HG03354 (cell line): ENCODE data around the gene SLC25A38.

Experiments used
- ATAC-seq: cut with Tn5 transposase; IDR thresholded peaks from one replicate; pipeline ENCODE4 v1.9.1; 2021; ENCODE audit warnings: mild to moderate bottlenecking; ENCODE audit not compliant: unreplicated experiment, poor library complexity, severe bottlenecking

The SLC25A38 gene

DNA sequence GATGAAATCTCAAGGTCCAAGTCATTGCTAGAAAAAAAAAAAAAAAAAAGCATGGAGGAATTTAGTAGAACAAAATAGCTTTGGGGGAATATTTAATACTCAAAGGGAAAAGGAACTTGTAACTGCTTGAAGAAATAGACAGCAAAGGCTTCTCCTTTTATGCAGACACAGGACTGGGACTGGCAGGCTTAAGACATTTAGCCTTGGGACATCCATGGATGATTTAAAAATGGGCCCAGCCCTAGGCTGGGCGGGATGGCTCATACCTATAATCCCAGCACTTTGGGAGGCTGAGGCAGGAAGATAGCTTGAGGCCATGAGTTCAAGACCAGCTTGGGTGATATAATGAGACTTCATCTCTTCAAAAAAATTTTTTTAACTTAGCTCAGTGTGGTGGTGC is 43.1 kb downstream of the SLC25A38 start:
- ATAC-seq, result no peak

DNA sequence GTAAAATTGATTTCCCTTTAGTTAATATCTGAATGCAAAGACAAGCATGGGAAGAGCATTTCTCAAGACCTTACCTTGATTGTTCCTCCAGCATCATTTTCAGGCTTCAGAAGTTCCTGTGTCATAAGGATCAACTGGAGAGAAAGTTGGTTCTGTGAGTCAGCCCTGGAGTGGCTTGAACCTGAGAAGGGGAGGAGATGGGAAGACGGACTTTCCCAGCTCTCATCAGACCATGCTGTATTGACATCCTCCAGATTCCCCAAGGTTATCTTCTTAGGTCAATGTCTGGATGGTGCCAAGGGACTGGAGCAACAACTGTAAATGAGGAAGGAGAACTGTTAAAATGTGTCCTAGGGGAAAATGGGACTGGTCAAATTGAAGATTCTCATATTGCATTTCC is 44.3 kb downstream of the SLC25A38 start:
- ATAC-seq, result no peak

DNA sequence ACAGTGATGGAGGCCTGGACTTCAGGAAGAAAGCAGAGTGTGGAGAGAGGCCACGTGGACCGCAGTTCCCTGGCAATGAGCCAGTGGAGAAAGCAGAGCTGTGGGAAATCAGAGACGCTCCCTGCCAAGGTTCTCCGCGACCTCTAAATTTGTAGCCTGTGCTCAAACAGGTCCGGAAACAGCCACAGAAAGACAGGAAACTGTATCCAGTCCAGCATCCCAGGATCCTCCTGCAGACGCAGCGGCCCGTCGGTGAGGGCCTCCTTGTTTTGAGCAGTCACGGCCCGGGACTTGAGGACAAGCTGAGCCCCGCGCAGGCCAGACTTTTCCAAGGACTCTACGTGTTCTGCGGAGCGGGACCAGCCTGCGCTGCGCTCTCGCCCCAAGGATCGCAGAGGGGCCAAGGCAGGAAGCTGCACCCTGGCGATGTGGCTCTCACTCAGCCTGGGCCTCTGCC is 45.6 kb downstream of the SLC25A38 start:
- no peak for ATAC-seq

DNA sequence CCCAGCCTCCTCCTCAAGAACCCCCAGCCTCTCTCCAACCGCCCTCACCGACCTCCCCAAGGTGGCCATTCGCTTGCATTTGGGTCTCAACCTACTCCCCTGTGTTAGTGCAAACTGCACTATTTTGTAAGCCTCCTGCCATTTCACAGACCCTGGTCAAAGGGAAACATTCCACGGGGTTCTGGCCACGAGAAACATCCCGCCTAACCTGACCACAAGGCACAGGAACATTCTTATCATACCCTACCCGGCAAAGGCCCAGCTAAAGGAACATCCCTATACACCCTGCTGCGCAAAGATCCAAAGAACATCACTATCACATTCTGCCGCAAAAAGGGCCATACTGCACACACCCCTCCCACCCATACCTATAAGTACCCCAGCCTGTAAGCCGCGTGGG is 46.3 kb downstream of the SLC25A38 start:
- no peak for ATAC-seq

DNA sequence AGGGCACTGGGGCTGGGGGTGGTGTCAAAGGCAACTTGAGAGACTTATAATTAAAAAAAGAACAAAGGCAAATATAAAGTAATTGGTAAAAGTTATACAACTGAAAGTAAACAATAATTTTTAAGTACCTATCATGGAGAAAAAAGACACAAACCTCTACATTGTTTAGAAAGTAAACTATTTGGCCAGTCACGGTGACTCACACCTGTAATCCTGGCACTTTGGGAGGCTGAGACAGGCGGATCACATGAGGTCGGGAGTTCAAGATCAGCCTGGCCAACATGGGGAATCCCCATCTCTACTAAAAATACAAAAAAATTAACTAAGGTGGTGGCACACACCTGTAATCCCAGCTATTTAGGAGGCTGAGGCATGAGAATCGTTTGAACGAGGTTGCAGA is 49.2 kb downstream of the SLC25A38 start:
- ATAC-seq, result no peak

DNA sequence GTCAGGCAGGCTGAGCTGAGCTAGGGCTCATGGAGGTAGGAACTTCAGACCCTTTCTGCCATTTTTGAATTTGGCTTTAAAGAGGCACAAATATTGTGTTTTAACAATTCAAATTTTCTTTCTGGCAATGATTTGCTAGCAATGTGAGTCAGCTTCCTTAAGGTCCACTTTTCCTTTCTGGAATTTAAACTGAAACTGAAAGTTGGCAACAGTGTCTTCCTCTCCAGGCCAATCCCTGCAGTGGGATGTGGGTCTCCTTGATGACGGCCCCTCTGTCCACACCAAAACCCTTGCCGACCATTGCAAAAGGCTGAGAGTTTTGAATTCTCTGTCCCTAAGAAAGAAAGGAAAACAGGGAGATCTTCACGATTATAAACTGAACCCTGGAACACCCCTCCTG is 50.5 kb downstream of the SLC25A38 start:
- ATAC-seq, result no peak

DNA sequence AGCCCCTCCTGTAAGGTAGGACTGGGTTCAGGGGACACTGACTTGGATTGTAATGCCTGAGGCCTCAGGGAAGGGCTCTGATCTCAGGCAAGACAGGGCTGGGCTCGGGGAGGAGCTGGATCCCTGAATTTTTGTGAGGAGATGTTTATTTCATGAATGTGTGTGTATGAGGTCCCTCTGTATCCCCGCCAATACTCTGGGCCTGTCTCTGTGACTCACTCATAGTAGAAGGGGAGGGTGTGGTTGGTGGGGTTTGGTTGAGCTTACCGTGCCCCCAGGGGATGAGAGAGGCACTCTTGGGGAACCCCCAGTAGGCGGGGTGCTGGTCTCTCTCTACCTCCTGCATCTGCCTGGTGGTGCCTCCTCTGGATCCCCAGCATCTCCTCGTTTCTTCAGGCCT is 51.4 kb downstream of the SLC25A38 start:
- peak; percentile 82 for ATAC-seq

DNA sequence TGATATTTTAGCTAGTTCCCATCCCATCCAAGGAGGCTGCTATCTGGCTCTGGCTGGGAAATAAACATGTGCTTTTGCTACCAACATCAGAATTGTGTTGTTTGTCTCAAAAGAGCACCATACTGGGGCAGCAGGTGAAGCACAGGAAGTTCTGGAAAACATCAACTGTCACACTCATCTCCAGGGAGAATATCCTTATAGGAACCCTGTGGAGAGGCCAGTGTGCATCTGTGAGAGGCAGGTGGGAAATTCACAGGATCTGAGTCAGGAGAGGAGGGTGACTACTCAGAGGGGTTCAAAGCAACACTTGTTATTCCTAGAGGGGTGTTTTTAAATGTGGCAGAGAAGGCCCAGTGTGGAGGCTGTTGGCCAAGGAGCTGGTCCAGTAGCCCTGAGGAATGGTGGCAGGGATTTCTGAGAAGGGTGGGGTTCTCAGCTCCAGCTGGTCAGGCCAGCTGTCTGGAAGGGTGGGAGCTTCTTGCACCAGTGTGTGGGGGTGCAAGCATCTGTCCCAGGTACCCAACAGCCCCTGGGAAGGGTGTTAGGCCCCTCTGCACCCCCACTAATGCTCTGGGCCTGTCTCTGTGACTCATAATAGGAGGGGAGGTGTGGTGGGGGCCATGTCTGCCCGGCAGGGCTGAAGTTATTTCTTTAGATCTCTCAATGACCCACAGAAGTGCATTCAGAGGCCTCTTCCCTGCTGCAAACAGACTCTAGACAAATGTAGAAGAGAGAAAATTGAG is 52.0 kb downstream of the SLC25A38 start:
- no peak for ATAC-seq

DNA sequence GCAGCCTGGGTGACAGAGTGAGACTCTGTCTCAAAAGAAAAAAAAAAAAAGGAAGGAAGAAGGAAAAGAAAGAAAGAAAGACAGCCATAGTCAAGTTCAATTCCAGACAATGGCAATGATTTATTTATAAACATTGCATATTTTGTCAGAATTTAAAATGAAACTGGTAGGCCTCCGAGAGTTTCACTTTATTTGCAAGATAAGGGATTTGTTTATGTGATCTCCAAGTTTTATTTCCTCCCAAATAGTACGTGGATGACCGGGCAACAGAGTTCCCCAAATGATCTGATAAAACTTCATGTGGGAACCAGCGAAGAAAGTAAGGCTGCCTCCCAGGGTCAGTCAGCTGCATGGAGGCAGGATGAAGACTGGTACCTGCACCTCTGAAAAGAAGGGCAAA is 55.7 kb downstream of the SLC25A38 start:
- ATAC-seq, result no peak

DNA sequence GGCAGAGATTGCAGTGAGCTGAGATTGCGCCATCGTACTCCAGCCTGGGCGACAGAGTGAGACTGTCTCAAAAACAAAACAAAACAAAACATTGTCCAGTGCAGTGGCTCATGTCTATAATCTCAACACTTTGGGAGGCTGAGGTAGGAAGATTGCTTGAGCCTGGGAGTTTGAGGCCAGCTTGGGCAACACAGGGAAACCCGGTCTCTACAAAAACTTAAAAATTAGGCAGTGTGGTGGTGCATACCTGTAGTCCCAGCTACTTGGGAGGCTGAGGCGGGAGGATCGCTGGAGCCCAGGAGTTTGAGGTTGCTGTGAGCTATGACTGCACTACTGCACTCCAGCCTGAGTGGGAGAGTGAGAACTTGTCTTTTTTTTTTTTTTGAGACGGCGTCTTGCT is 57.1 kb downstream of the SLC25A38 start:
- no peak for ATAC-seq

DNA sequence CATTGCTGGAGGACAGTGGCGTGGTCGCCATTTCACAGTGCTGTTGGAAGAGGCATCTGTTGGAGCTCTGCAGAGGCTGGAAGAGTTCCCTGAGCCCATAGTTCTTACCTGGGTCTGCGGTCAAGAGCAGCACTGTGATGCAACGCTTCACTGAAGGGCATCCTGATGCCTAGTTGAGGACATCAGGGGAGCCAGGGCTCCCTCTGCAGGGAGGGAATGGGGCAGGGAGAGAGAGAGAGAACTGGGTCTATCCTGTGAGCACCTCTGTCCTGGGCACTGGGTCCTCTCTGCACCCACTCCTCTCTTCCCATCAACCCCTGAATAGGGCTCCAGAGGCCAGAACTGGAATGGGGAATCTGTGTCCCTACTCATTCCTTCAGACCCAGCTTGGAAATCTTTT is 60.4 kb downstream of the SLC25A38 start:
- ATAC-seq, result no peak

DNA sequence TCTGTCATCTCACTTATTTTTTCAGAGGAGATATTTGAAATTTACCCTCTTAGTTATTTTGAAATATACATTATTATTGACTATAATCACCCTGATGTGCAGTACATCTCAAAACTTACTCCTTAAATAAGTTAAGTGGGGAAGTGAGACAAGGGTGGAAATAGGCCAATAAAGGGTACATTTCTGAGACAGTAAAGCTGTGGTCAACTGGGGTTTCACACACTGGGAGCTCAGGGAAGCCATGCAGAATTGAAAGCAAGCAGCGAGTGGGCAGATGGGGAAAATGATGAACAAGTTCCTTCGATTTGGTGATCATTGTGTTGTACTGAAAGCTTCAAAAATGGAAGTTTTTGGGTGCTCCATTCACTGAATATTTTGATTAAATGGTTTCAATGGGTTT is 62.8 kb downstream of the SLC25A38 start:
- no peak for ATAC-seq

DNA sequence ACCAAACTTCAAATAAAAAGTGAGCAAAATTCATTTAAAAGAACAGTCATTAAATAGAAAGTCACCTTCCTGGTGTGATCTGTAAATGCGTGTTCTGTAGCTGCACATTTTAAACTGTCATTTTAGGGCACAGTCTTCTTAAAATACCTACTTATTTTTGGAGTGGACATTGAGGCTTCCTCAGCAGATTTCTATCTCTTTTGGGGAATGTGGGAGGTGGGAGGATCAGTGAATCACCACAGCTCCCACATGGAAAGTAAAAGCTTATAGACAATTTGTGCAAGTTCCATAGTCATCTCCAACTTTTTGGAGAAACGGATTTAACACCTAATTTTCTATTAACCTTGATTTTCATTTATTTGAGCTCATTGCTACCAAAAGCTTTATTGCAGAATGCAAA is 63.3 kb downstream of the SLC25A38 start:
- ATAC-seq, result no peak
